ENCODE measurements around the gene TPP1. TPM values are rescaled to one million over a fixed set of nuclear protein-coding genes. Genes with fewer than 3 reads are reported as not detected.

The TPP1 gene
- total RNA-seq, 1 donor from 2014 or later, result 207 TPM

DNA sequence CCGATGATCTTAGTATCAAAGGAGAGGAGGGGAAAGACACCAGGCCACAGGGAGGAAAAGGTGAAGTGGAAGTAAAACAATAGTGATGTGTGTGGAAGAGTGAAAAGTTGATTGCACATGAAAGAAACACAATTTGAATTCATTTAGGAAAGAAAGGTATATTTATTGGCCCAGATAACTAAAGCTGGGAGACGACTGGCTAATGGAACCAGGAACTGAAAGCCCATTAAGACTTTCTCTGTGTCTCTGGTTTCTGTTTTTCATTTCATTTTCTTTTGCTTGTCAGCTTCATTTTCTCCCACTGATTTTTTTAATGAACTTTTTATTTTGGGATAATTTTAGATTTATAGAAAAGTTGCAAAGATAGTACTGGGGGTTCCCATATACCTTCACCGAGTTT, 41.5 kb upstream of the TPP1 start:
- ATAC-seq (no peak), DNase-seq (no peak)
- Histone ChIP-seq H3K27ac (no peak overlapping the region), H3K9me3 (no peaks in the 10 kb centered on the region), H3K4me1 (no peaks in the 10 kb centered on the region), H3K27me3 (no peaks in the 10 kb centered on the region), H3K4me3 (no peak overlapping the region), H3K36me3 (no peaks in the 10 kb centered on the region)
- TF ChIP-seq, protein P1, sequence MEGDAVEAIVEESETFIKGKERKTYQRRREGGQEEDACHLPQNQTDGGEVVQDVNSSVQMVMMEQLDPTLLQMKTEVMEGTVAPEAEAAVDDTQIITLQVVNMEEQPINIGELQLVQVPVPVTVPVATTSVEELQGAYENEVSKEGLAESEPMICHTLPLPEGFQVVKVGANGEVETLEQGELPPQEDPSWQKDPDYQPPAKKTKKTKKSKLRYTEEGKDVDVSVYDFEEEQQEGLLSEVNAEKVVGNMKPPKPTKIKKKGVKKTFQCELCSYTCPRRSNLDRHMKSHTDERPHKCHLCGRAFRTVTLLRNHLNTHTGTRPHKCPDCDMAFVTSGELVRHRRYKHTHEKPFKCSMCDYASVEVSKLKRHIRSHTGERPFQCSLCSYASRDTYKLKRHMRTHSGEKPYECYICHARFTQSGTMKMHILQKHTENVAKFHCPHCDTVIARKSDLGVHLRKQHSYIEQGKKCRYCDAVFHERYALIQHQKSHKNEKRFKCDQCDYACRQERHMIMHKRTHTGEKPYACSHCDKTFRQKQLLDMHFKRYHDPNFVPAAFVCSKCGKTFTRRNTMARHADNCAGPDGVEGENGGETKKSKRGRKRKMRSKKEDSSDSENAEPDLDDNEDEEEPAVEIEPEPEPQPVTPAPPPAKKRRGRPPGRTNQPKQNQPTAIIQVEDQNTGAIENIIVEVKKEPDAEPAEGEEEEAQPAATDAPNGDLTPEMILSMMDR (IDR thresholded peaks at IDR 0.05), result no peak
- intact Hi-C loops (cut with DNase I), result no loop called here

DNA sequence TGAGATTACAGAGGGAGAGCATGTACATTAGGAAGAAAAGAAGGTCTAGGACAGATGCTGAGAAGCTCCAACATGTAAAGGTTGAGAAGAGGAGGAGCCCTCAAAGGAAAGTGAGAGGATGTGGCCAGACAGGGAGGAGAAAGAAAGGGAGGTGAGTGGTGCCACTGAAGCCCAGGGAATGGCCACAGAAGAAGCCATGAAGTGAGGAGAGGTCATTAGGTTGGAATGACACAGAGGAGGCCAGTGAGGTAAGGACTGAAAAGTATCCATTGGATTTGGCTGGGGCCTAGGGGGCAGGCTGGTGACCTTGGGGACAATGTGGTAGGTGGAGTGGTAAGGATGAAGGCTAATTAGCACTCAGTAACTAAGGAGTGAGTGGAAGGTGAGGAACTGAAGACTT, 39.4 kb upstream of the TPP1 start:
- Histone ChIP-seq H3K9me3 (no peaks in the 10 kb centered on the region), H3K4me3 (no peak overlapping the region), H3K27me3 (peaks cover 8% of the 10 kb centered on the region), H3K27ac (no peak overlapping the region), H3K4me1 (no peaks in the 10 kb centered on the region), H3K36me3 (no peaks in the 10 kb centered on the region)
- intact Hi-C loops (cut with DNase I), result no loop called here
- DNase-seq (no peak), ATAC-seq (no peak)
- TF ChIP-seq, protein P1 (IDR thresholded peaks at IDR 0.05), result no peak

- no peaks in the 10 kb centered on the region for H3K36me3 ChIP-seq
- ATAC-seq, result no peak
- intact Hi-C loops (cut with DNase I), result no loop called here
Measured at GRCh38 chr11:6657346-6657745, 38.1 kb upstream of the TPP1 start.

DNA sequence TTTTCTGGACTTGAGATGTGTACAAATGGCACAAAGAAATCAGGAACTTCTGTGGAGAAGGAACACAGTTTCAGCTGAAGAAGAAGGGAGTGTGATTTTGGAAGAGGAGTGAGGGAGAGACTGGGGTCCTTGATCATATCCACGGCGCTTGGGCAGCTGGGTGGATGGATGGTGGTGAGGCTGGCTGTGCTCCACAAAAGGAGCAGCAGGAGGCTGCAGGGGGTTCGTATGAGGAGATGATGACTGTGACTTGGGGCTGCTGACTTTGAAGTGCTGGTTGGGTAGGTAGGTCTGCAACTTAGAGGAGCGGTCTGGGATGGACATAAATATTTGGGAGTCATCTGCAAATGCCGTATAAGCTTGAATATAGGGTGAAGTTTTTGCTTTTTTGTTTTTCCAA, 37.7 kb upstream of the TPP1 start:
- Histone ChIP-seq H3K36me3 (no peaks in the 10 kb centered on the region), H3K4me1 (peaks cover 7% of the 10 kb centered on the region), H3K9me3 (no peaks in the 10 kb centered on the region), H3K27me3 (peaks cover 8% of the 10 kb centered on the region), H3K27ac (no peak overlapping the region), H3K4me3 (no peak overlapping the region)
- no peak for DNase-seq
- no peak for ATAC-seq
- intact Hi-C loops (cut with DNase I), result no loop called here
- TF ChIP-seq, protein P1 (IDR thresholded peaks at IDR 0.05), result no peak

More at GRCh38 chr11:6657346-6657745, 38.1 kb upstream of the TPP1 start:
- no peak for DNase-seq
- H3K27ac ChIP-seq, result no peak overlapping the region
- H3K27me3 ChIP-seq, result peaks cover 8% of the 10 kb centered on the region
- no peaks in the 10 kb centered on the region for H3K9me3 ChIP-seq
- TF ChIP-seq, protein P1 (IDR thresholded peaks at IDR 0.05), result no peak
- H3K4me3 ChIP-seq, result no peak overlapping the region
- peaks cover 4% of the 10 kb centered on the region for H3K4me1 ChIP-seq

DNA sequence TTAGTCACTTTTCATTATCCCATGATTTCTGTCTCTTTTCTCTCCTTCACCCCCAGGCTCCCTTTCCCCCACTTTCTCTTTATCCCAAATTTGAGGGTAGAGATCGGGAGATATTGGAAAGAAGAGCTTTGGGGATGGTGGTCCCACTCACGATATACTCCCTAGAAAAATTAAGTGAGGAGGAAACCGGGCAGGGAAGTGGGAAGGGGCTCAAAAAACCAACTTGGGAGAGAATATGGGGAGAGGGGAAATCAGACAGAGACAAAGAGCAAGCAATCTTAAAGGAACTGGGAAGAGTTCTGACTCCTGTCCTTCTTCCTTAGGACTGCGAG, 37.3 kb upstream of the TPP1 start:
- peaks cover 7% of the 10 kb centered on the region for H3K4me1 ChIP-seq
- ATAC-seq, result no peak
- no peaks in the 10 kb centered on the region for H3K36me3 ChIP-seq
- no peaks in the 10 kb centered on the region for H3K9me3 ChIP-seq
- TF ChIP-seq, protein P1 (IDR thresholded peaks at IDR 0.05), result no peak
- intact Hi-C loops (cut with DNase I), result no loop called here
- no peak overlapping the region for H3K27ac ChIP-seq
- DNase-seq, result no peak
- H3K27me3 ChIP-seq, result peaks cover 8% of the 10 kb centered on the region
- H3K4me3 ChIP-seq, result no peak overlapping the region
